H9 (cell line): Measurements from ENCODE around the gene ZNF385B. TPM values are rescaled to one million over a fixed set of nuclear protein-coding genes. Genes with fewer than 3 reads are reported as not detected.

Experiments
- DNase-seq: peaks from one replicate; pipeline ENCODE4 v3.0.0-alpha.2; 2017
- H2AFZ ChIP-seq: one replicate; pipeline ENCODE4 v1.6.1; 2013; ENCODE audit warnings: mild to moderate bottlenecking, low read length, control low read depth, moderate library complexity
- H2AK5ac ChIP-seq: 2 replicates; pipeline ENCODE4 v1.6.1; 2013; ENCODE audit warnings: low read length, control low read depth, mixed read lengths; ENCODE audit not compliant: insufficient read length
- H2BK120ac ChIP-seq: one replicate; pipeline ENCODE4 v1.6.1; 2013; ENCODE audit warnings: low read depth, mild to moderate bottlenecking, low read length, control low read depth, inconsistent platforms; ENCODE audit not compliant: poor library complexity, severe bottlenecking
- H2BK12ac ChIP-seq: 2 replicates; pipeline ENCODE4 v1.6.1; 2013; ENCODE audit warnings: low read length, control low read depth, mixed read lengths, low read depth; ENCODE audit not compliant: insufficient read length
- H2BK15ac ChIP-seq: 2 replicates; pipeline ENCODE4 v1.6.1; 2013; ENCODE audit warnings: low read depth, low read length, control low read depth
- H2BK20ac ChIP-seq: one replicate; pipeline ENCODE4 v1.6.1; 2013; ENCODE audit warnings: low read depth, mild to moderate bottlenecking, low read length, control low read depth, inconsistent platforms; ENCODE audit not compliant: poor library complexity, severe bottlenecking
- H2BK5ac ChIP-seq: 2 replicates; pipeline ENCODE4 v1.6.1; 2013; ENCODE audit warnings: low read length, control low read depth, mixed read lengths; ENCODE audit not compliant: insufficient read length
- H3K14ac ChIP-seq: 2 replicates; pipeline ENCODE4 v1.6.1; 2013; ENCODE audit warnings: low read length, control low read depth; ENCODE audit not compliant: insufficient read depth
- H3K18ac ChIP-seq: 2 replicates; pipeline ENCODE4 v1.6.1; 2013; ENCODE audit warnings: low read depth, mild to moderate bottlenecking, mixed read lengths, low read length, control low read depth; ENCODE audit not compliant: insufficient read length
- H3K23ac ChIP-seq: 2 replicates; pipeline ENCODE4 v1.6.1; 2013; ENCODE audit warnings: low read length, control low read depth, mixed read lengths, low read depth; ENCODE audit not compliant: insufficient read length
- H3K23me2 ChIP-seq: 2 replicates; pipeline ENCODE4 v1.6.1; 2013; ENCODE audit warnings: low read depth, mild to moderate bottlenecking, mixed read lengths, low read length, control low read depth; ENCODE audit not compliant: insufficient read length, poor library complexity, severe bottlenecking
- H3K27ac ChIP-seq: 2 replicates; pipeline ENCODE4 v1.5.1; 2013; ENCODE audit warnings: low read length, control low read depth, mixed read lengths, low read depth; ENCODE audit not compliant: insufficient read length
- H3K27me3 ChIP-seq: 2 replicates; pipeline ENCODE4 v1.6.1; 2013; ENCODE audit warnings: low read length, control low read depth, inconsistent platforms; ENCODE audit not compliant: insufficient read depth
- H3K4ac ChIP-seq: 2 replicates; pipeline ENCODE4 v1.6.1; 2013; ENCODE audit warnings: low read depth, mild to moderate bottlenecking, control low read depth, inconsistent platforms, low read length, moderate library complexity
- H3K4me1 ChIP-seq: 2 replicates; pipeline ENCODE4 v1.6.1; 2013; ENCODE audit warnings: low read length, control low read depth, inconsistent platforms; ENCODE audit not compliant: insufficient read depth
- H3K4me2 ChIP-seq: 2 replicates; pipeline ENCODE4 v1.6.1; 2013; ENCODE audit warnings: low read length, control low read depth, mixed read lengths; ENCODE audit not compliant: insufficient read length, insufficient read depth
- H3K56ac ChIP-seq: 2 replicates; pipeline ENCODE4 v1.6.1; 2013; ENCODE audit warnings: low read depth, mild to moderate bottlenecking, mixed read lengths, low read length, control low read depth; ENCODE audit not compliant: insufficient read length
- H3K79me1 ChIP-seq: 2 replicates; pipeline ENCODE4 v1.6.1; 2013; ENCODE audit warnings: low read depth, mild to moderate bottlenecking, moderate library complexity, low read length, control low read depth, inconsistent platforms; ENCODE audit not compliant: insufficient read depth, poor library complexity, severe bottlenecking
- H3K79me2 ChIP-seq: 2 replicates; pipeline ENCODE4 v1.6.1; 2013; ENCODE audit warnings: low read length, control low read depth, inconsistent platforms; ENCODE audit not compliant: insufficient read depth
- H3K9ac ChIP-seq: 2 replicates; pipeline ENCODE4 v1.6.1; 2013; ENCODE audit warnings: low read length, control low read depth, mixed read lengths; ENCODE audit not compliant: insufficient read length; ENCODE audit errors: extremely low read depth
- H3K9me3 ChIP-seq: one replicate; pipeline ENCODE4 v1.6.1; 2013; ENCODE audit warnings: low read depth, low read length, inconsistent platforms; ENCODE audit not compliant: control insufficient read depth
- H3T11ph ChIP-seq: one replicate; pipeline ENCODE4 v1.6.1; 2013; ENCODE audit warnings: mild to moderate bottlenecking, low read length, control low read depth, inconsistent platforms
- H4K20me1 ChIP-seq: one replicate; pipeline ENCODE4 v1.6.1; 2013; ENCODE audit not compliant: control insufficient read depth, insufficient read length, insufficient read depth
- H4K5ac ChIP-seq: 2 replicates; pipeline ENCODE4 v1.6.1; 2013; ENCODE audit warnings: low read depth, mild to moderate bottlenecking, mixed read lengths, low read length, control low read depth; ENCODE audit not compliant: insufficient read length
- H4K8ac ChIP-seq: replicated peaks from 2 replicates; pipeline ENCODE4 v1.6.1; 2013; ENCODE audit warnings: low read length, control low read depth, mixed read lengths, low read depth; ENCODE audit not compliant: insufficient read length
- H4K91ac ChIP-seq: 2 replicates; pipeline ENCODE4 v1.6.1; 2013; ENCODE audit warnings: low read depth, mild to moderate bottlenecking, moderate library complexity, mixed read lengths, low read length, control low read depth; ENCODE audit not compliant: insufficient read length
- H3K27ac Mint-ChIP-seq, 3 experiments: 2 replicates in 2 of 3; 3 replicates in 1 of 3; pipeline ENCODE4 v1.8.0; 2020 to 2021; ENCODE audit warnings: mixed read lengths in 3 of 3, mild to moderate bottlenecking in 1 of 3, moderate library complexity in 1 of 3
- H3K27me3 Mint-ChIP-seq: 2 replicates; pipeline ENCODE4 v1.8.0; 2021; ENCODE audit warnings: low read depth, mild to moderate bottlenecking, moderate library complexity, mixed read lengths
- H3K36me3 Mint-ChIP-seq, 3 experiments: 2 replicates in 2 of 3; 3 replicates in 1 of 3; pipeline ENCODE4 v1.8.0; 2020 to 2021; ENCODE audit warnings: low read depth in 3 of 3, mixed read lengths in 3 of 3; ENCODE audit not compliant: insufficient read depth in 1 of 3
- H3K4me1 Mint-ChIP-seq, 2 experiments: 2 replicates each; pipeline ENCODE4 v1.8.0; 2020; ENCODE audit warnings: mixed read lengths in 2 of 2
- H3K4me3 Mint-ChIP-seq, 2 experiments: 2 replicates in 1 of 2; 3 replicates in 1 of 2; pipeline ENCODE4 v1.8.0; 2020 to 2021; ENCODE audit warnings: mild to moderate bottlenecking in 2 of 2, mixed read lengths in 2 of 2, moderate library complexity in 1 of 2
- H3K9me3 Mint-ChIP-seq, 2 experiments: 2 replicates in 1 of 2; 3 replicates in 1 of 2; pipeline ENCODE4 v1.8.0; 2020; ENCODE audit warnings: mild to moderate bottlenecking in 2 of 2, mixed read lengths in 2 of 2, moderate library complexity in 1 of 2
- WGBS: extraction: QIAGEN DNeasy Blood & Tissue Kit; methylation state at CpG from one replicate; pipeline ENCODE4 v1.1.7; 2013; ENCODE audit warnings: missing lambda C conversion rate, low lambda C conversion rate, mixed read lengths; ENCODE audit not compliant: insufficient read length; ENCODE audit errors: extremely low coverage; 5-methylcytosine and 5-hydroxymethylcytosine counted together
- total RNA-seq: library from RNA; stranded (reverse); gene quantifications from 2 replicates; pipeline ENCODE4 v1.2.1, GENCODE V29; 2021
- TF ChIP-seq, protein P1 (sequence below): fragments of 200-600 bp; sonication (generic); conservative IDR thresholded peaks from 3 replicates; pipeline ENCODE4 v1.8.0; 2021; ENCODE audit warnings: antibody characterized with exemption, mild to moderate bottlenecking

The ZNF385B gene
- total RNA-seq, 1 experiment from 2014 or later = 2.1 TPM

DNA sequence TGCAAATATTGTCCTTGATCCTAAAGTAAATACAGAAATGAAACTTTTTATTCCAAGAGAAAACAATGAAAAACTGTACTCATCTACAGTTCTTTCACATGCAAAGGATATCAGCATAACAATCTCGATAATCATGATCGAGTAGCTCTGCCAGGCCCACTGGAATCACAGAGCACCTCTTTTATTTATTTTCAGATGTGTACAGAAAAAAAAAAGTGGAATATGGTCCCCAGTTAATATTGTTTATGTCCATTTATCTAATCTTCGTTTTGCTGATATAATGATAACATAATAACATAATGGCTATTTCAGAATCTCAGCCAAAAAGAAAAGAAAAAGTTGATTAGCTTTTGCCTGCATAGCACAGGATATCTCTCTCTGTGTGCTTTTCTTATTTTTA is 6.5 kb downstream of the ZNF385B start:
- Histone ChIP-seq H2BK12ac (no peak overlapping the region), H3K4ac (no peak overlapping the region), H2BK20ac (no peak overlapping the region), H3K9ac (no peak overlapping the region), H3K14ac (no peak overlapping the region), H3T11ph (no peak overlapping the region), H2BK15ac (no peak overlapping the region), H3K4me2 (no peak overlapping the region), H4K5ac (no peak overlapping the region), H4K8ac (no peak overlapping the region), H2BK120ac (no peak overlapping the region), H3K4me1 (no peaks in the 10 kb centered on the region), H3K27ac (no peak overlapping the region), H2BK5ac (no peak overlapping the region), H3K18ac (no peak overlapping the region), H3K23ac (no peak overlapping the region), H3K23me2 (no peaks in the 10 kb centered on the region), H2AFZ (no peak overlapping the region), H3K79me2 (no peaks in the 10 kb centered on the region), H2AK5ac (no peak overlapping the region), H3K9me3 (no peaks in the 10 kb centered on the region), H3K56ac (no peak overlapping the region), H3K79me1 (no peaks in the 10 kb centered on the region), H4K91ac (no peak overlapping the region), H4K20me1 (no peaks in the 10 kb centered on the region), H3K27me3 (peaks cover 2% of the 10 kb centered on the region; the same call in 1 of the 2 replicates)
- H3K36me3 Mint-ChIP-seq = no peaks in the 10 kb centered on the region
- DNase-seq = no peak
- no peak overlapping the region for H3K4me3 Mint-ChIP-seq
- no peak overlapping the region for H3K27ac Mint-ChIP-seq
- no CpG with 5 or more reads among the region's 3 CpGs for WGBS
- peaks cover 25% of the 10 kb centered on the region for H3K27me3 Mint-ChIP-seq
- TF ChIP-seq, protein P1, sequence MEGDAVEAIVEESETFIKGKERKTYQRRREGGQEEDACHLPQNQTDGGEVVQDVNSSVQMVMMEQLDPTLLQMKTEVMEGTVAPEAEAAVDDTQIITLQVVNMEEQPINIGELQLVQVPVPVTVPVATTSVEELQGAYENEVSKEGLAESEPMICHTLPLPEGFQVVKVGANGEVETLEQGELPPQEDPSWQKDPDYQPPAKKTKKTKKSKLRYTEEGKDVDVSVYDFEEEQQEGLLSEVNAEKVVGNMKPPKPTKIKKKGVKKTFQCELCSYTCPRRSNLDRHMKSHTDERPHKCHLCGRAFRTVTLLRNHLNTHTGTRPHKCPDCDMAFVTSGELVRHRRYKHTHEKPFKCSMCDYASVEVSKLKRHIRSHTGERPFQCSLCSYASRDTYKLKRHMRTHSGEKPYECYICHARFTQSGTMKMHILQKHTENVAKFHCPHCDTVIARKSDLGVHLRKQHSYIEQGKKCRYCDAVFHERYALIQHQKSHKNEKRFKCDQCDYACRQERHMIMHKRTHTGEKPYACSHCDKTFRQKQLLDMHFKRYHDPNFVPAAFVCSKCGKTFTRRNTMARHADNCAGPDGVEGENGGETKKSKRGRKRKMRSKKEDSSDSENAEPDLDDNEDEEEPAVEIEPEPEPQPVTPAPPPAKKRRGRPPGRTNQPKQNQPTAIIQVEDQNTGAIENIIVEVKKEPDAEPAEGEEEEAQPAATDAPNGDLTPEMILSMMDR = no peak
- no peaks in the 10 kb centered on the region for H3K9me3 Mint-ChIP-seq
- peaks cover 5 to 7% of the 10 kb centered on the region in 2 experiments; a peak in 2 of 4 replicates for H3K4me1 Mint-ChIP-seq
